PFSK-1 (cell line): Measurements from ENCODE around the gene RAC2.

ENCODE experiments used
- REST ChIP-seq, 2 experiments: IDR thresholded peaks; 2 replicates each; pipeline versions ENCODE4 v1.6.1 to v1.8.0; 2011 to 2012; ENCODE audit warnings: low read depth in 2 of 2, low read length in 2 of 2, control low read depth in 1 of 2, inconsistent platforms in 1 of 2, mild to moderate bottlenecking in 1 of 2, moderate library complexity in 1 of 2; ENCODE audit not compliant: insufficient read depth in 1 of 2
- SIN3A ChIP-seq: IDR thresholded peaks from 2 replicates; pipeline ENCODE4 v1.6.1; 2012; ENCODE audit warnings: mild to moderate bottlenecking, low read length, moderate library complexity, borderline replicate concordance; ENCODE audit not compliant: insufficient read depth

GRCh38 chr22:37209140-37209845 lies 34.8 kb downstream of the RAC2 start:
- TF ChIP-seq SIN3A, result no peak
- TF ChIP-seq REST (IDR thresholded peaks at IDR 0.05; ENCODE audit: insufficient read depth in 1 of 2, low read depth in 2 of 2, low read length in 2 of 2), result no peak
